GM10248 (cell line): Measurements from ENCODE around the gene B3GNT4.
A peak's percentile ranks its signal among the peaks of the same experiment; 100 is the strongest.

Source experiments
- CTCF ChIA-PET: fragments of 300-600 bp; sonication (Branson Sonifier 250); formaldehyde crosslinking; extraction: SDS; loops from one replicate; lab custom pipeline; 2021; ENCODE audit warnings: antibody characterized with exemption; lab: Yijun Ruan, JAX
- POLR2A ChIA-PET: fragments of 350-650 bp; sonication (Branson Sonifier 250); formaldehyde crosslinking; extraction: SDS; loops from one replicate; lab custom pipeline; 2020; ENCODE audit warnings: antibody characterized with exemption; lab: Yijun Ruan, JAX
- DNase-seq: peaks from one replicate; pipeline ENCODE4 v3.0.0; 2012; ENCODE audit errors: extremely low spot score
- CTCF ChIP-seq: IDR thresholded peaks from 2 replicates; pipeline ENCODE4 v1.5.1; 2012; ENCODE audit warnings: mild to moderate bottlenecking, low read depth; ENCODE audit errors: extremely low read depth, missing control alignments, control extremely low read depth

The B3GNT4 gene

GRCh38 chr12:122208073-122208820, 4.7 kb downstream of the B3GNT4 start:
- ChIA-PET CTCF (no interaction called here), POLR2A (no interaction called here)
- no peak for TF ChIP-seq CTCF
- no peak for DNase-seq

GRCh38 chr12:122215771-122216170, 12.3 kb downstream of the B3GNT4 start:
- no peak for TF ChIP-seq CTCF
- CTCF ChIA-PET = interaction anchor here (0.7 to 2.5 kb wide), 3 partner anchors 8 to 15 kb away, joined by 3 to 8 read pairs (median 3); no protein-coding TSS in a partner anchor
- POLR2A ChIA-PET = interaction anchor here (0.5 to 0.7 kb wide), 2 partner anchors 28 to 562 kb away, joined by 3 to 7 read pairs; no protein-coding TSS in a partner anchor

GRCh38 chr12:122216445-122216844, 12.9 kb downstream of the B3GNT4 start:
- TF ChIP-seq CTCF = no peak
- CTCF ChIA-PET = interaction anchor here (0.7 kb wide), 2 partner anchors 12 to 14 kb away, joined by 3 read pairs; no protein-coding TSS in a partner anchor
- no peak for DNase-seq
- POLR2A ChIA-PET = no interaction called here

More at GRCh38 chr12:122215771-122216170, 12.3 kb downstream of the B3GNT4 start:
- DNase-seq = no peak

GRCh38 chr12:122225683-122226365, 22.3 kb downstream of the B3GNT4 start, which contains the start of gene DIABLO:
Gene DIABLO (minus strand): TSS chr12:122226052. CDS start chr12:122226014, 38 bp downstream.
- peak; percentile 99 for DNase-seq
- no peak for TF ChIP-seq CTCF
- ChIA-PET CTCF (interaction anchor here (1.0 to 1.3 kb wide), 2 partner anchors 33 to 38 kb away, joined by 3 to 4 read pairs; no protein-coding TSS in a partner anchor), POLR2A (interaction anchor here (0.6 to 1.5 kb wide), 5 partner anchors 14 to 1234 kb away, joined by 3 to 5 read pairs (median 3); partner anchors contain the start of gene ZCCHC8)

- ChIA-PET CTCF (interaction anchor here (1.0 to 1.9 kb wide), 3 partner anchors 34 to 40 kb away, joined by 3 to 4 read pairs (median 4); partner anchors contain the start of gene VPS33A), POLR2A (interaction anchor here (0.9 to 1.5 kb wide), 4 partner anchors 15 to 274 kb away, joined by 3 to 4 read pairs (median 3); partner anchors contain the start of gene ZCCHC8)
- TF ChIP-seq CTCF = no peak
- DNase-seq = no peak
Measured at GRCh38 chr12:122226366-122227125, 23.0 kb downstream of the B3GNT4 start.
